GM12878 (cell line): ENCODE results near the gene ADAMTS6. TPM values are rescaled to one million over a fixed set of nuclear protein-coding genes. Genes with fewer than 3 reads are reported as not detected.

Experiments
- ATAC-seq: fragments of 200-7000 bp; cut with Tn5 transposase; 3 replicates; pipeline ENCODE4 v1.9.1; 2020; ENCODE audit warnings: mild to moderate bottlenecking, moderate library complexity
- BruUV-seq: library from RNA; stranded (reverse); fragments of 400-500 nt; replicated peaks from 2 replicates; lab custom pipeline; 2021; lab: Mats Ljungman, UMichigan
- CTCF ChIA-PET: fragments of 300-600 bp; sonication (Branson Sonifier 250); formaldehyde crosslinking; extraction: SDS; loops from one replicate; lab custom pipeline; 2021; ENCODE audit warnings: inconsistent platforms; lab: Yijun Ruan, JAX
- POLR2A ChIA-PET: fragments of 350-600 bp; formaldehyde crosslinking; extraction: SDS; loops from one replicate; lab custom pipeline; 2021; ENCODE audit warnings: inconsistent platforms; lab: Charles Lee
- RAD21 ChIA-PET: fragments of 300-600 bp; sonication (Branson Sonifier 250); formaldehyde crosslinking; loops from one replicate; lab custom pipeline; 2023; ENCODE audit warnings: antibody characterized with exemption; ENCODE audit not compliant: unreplicated experiment; lab: Charles Lee
- SMC1A ChIA-PET: fragments of 300-600 bp; sonication (Branson Sonifier 250); formaldehyde crosslinking; loops from one replicate; lab custom pipeline; 2023; ENCODE audit not compliant: unreplicated experiment, uncharacterized antibody; lab: Charles Lee
- DNase-seq: peaks from one replicate; pipeline ENCODE4 v3.0.0-alpha.2; 2011; ENCODE audit warnings: low read depth, low spot score
- FAIRE-seq: peaks from 3 replicates; lab custom pipeline; 2011; peaks lifted over from hg19 to GRCh38; lab: Jason Lieb, UNC
- H2AFZ ChIP-seq: 2 replicates; pipeline ENCODE4 v1.6.0; 2011; ENCODE audit warnings: low read depth, low read length, control low read depth; ENCODE audit not compliant: control insufficient read depth
- H3K27ac ChIP-seq: 2 replicates; pipeline ENCODE4 v1.5.1; 2011; ENCODE audit warnings: control low read depth; ENCODE audit not compliant: control insufficient read depth, insufficient read depth
- H3K27me3 ChIP-seq, 2 experiments: replicated peaks in 1 of 2; 2 replicates each; pipeline versions ENCODE4 v1.6.0 to v1.6.1; 2011; ENCODE audit warnings: low read length in 1 of 2; ENCODE audit not compliant: control insufficient read depth in 2 of 2, insufficient read depth in 2 of 2
- H3K36me3 ChIP-seq, 2 experiments: 2 replicates each; pipeline ENCODE4 v1.5.1; 2011; ENCODE audit warnings: low read length in 1 of 2; ENCODE audit not compliant: control insufficient read depth in 2 of 2, insufficient read depth in 2 of 2
- H3K4me1 ChIP-seq: 2 replicates; pipeline ENCODE4 v1.6.1; 2011; ENCODE audit warnings: mild to moderate bottlenecking, low read length, moderate library complexity, mixed read lengths; ENCODE audit not compliant: control insufficient read depth, insufficient read depth
- H3K4me2 ChIP-seq: 2 replicates; pipeline ENCODE4 v1.6.0; 2011; ENCODE audit warnings: control low read depth; ENCODE audit not compliant: control insufficient read depth, insufficient read depth
- H3K4me3 ChIP-seq: fragments of 200-600 bp; sonication (generic); 2 replicates; pipeline ENCODE4 v1.5.1; 2016
- H3K79me2 ChIP-seq: 2 replicates; pipeline ENCODE4 v1.6.0; 2011; ENCODE audit warnings: low read length; ENCODE audit not compliant: control insufficient read depth, insufficient read depth
- H3K9ac ChIP-seq: 2 replicates; pipeline ENCODE4 v1.8.0; 2011; ENCODE audit warnings: low read length, control low read depth, mixed read lengths; ENCODE audit not compliant: control insufficient read depth, insufficient read depth
- H3K9me3 ChIP-seq: replicated peaks from 3 replicates; pipeline ENCODE4 v1.5.1; 2011; ENCODE audit warnings: mild to moderate bottlenecking, low read length; ENCODE audit not compliant: control insufficient read depth, insufficient read depth
- H4K20me1 ChIP-seq: 2 replicates; pipeline ENCODE4 v1.6.0; 2011; ENCODE audit not compliant: control insufficient read depth, insufficient read depth
- ATF7 ChIP-seq: fragments of 450-650 bp; IDR thresholded peaks from 2 replicates; pipeline ENCODE4 v1.6.1; 2016; ENCODE audit warnings: low read depth, mild to moderate bottlenecking
- BMI1 ChIP-seq: fragments of 450-650 bp; IDR thresholded peaks from 2 replicates; pipeline ENCODE4 v1.6.1; 2016; ENCODE audit warnings: mild to moderate bottlenecking, moderate library complexity, borderline replicate concordance
- EGR1 ChIP-seq, 2 experiments: IDR thresholded peaks; 1 replicate in 1 of 2; 2 replicates in 1 of 2; pipeline ENCODE4 v1.6.1; 2011 to 2012; ENCODE audit warnings: low read depth in 2 of 2, low read length in 2 of 2, borderline replicate concordance in 1 of 2, mild to moderate bottlenecking in 1 of 2, moderate library complexity in 1 of 2
- ETV6 ChIP-seq, 2 experiments: fragments of 450-650 bp in 1 of 2; IDR thresholded peaks in 1 of 2; conservative IDR thresholded peaks in 1 of 2; 2 replicates each; pipeline ENCODE4 v1.6.1; 2014; ENCODE audit warnings: antibody characterized with exemption in 1 of 2, borderline replicate concordance in 1 of 2, low read depth in 1 of 2, mild to moderate bottlenecking in 1 of 2, moderate library complexity in 1 of 2
- FOXM1 ChIP-seq: IDR thresholded peaks from 2 replicates; pipeline ENCODE4 v1.6.1; 2012; ENCODE audit warnings: low read depth, mild to moderate bottlenecking, inconsistent platforms, low read length, moderate library complexity
- HDAC6 ChIP-seq: fragments of 200-600 bp; sonication (generic); IDR thresholded peaks from one replicate; pipeline ENCODE4 v1.8.0; 2017; ENCODE audit warnings: antibody characterized with exemption; ENCODE audit not compliant: unreplicated experiment
- LARP7 ChIP-seq: fragments of 450-650 bp; IDR thresholded peaks from 2 replicates; pipeline ENCODE4 v1.6.1; 2017; ENCODE audit warnings: mild to moderate bottlenecking
- MEF2B ChIP-seq: fragments of 450-650 bp; IDR thresholded peaks from 2 replicates; pipeline ENCODE4 v1.6.1; 2018; ENCODE audit warnings: mild to moderate bottlenecking, moderate library complexity; ENCODE audit not compliant: partially characterized antibody, poor library complexity, severe bottlenecking
- NFIC ChIP-seq: IDR thresholded peaks from 2 replicates; pipeline ENCODE4 v1.6.1; 2012; ENCODE audit warnings: low read depth, mild to moderate bottlenecking, inconsistent platforms, low read length, moderate library complexity
- NFYA ChIP-seq: IDR thresholded peaks from 2 replicates; pipeline ENCODE4 v1.6.1; 2011; ENCODE audit warnings: low read depth, mild to moderate bottlenecking, low read length, improper control_type of control experiment, borderline replicate concordance
- PML ChIP-seq: IDR thresholded peaks from 2 replicates; pipeline ENCODE4 v1.6.1; 2012; ENCODE audit warnings: low read length, inconsistent platforms
- PRDM15 ChIP-seq: fragments of 450-650 bp; formaldehyde crosslinking; IDR thresholded peaks from 2 replicates; pipeline ENCODE4 v1.4.0; 2020; ENCODE audit warnings: mild to moderate bottlenecking, moderate library complexity
- RBBP5 ChIP-seq: fragments of 200-600 bp; sonication (generic); conservative IDR thresholded peaks from 2 replicates; pipeline ENCODE4 v1.6.1; 2016
- SIN3A ChIP-seq: IDR thresholded peaks from 2 replicates; pipeline ENCODE4 v1.6.1; 2012; ENCODE audit warnings: low read depth, low read length, improper control_type of control experiment
- TCF12 ChIP-seq: IDR thresholded peaks from 2 replicates; pipeline ENCODE4 v1.6.1; 2011; ENCODE audit warnings: low read depth, mild to moderate bottlenecking, low read length
- TCF7 ChIP-seq: IDR thresholded peaks from 2 replicates; pipeline ENCODE4 v1.6.1; 2014; ENCODE audit warnings: antibody characterized with exemption, borderline replicate concordance
- YBX1 ChIP-seq: fragments of 450-650 bp; IDR thresholded peaks from 2 replicates; pipeline ENCODE4 v1.6.1; 2016; ENCODE audit warnings: antibody characterized with exemption
- ZNF207 ChIP-seq: fragments of 450-650 bp; IDR thresholded peaks from 2 replicates; pipeline ENCODE4 v1.6.1; 2014; ENCODE audit warnings: antibody characterized with exemption, mild to moderate bottlenecking, borderline replicate concordance
- WGBS: methylation state at CpG from one replicate; pipeline ENCODE4 v1.1.6; 2016; ENCODE audit warnings: low lambda C conversion rate; ENCODE audit not compliant: insufficient replicate concordance, insufficient coverage; ENCODE audit errors: missing lambda C conversion rate; 5-methylcytosine and 5-hydroxymethylcytosine counted together
- in situ Hi-C: fragments of 300-500 bp; cut with MboI; formaldehyde crosslinking; loops from 9 replicates; pipeline ENCODE4 v1.14.3; 2018; ENCODE audit warnings: mixed read lengths
- intact Hi-C: fragments of 100-400 bp; cut with micrococcal nuclease; formaldehyde crosslinking; loops from one replicate; pipeline ENCODE4 v1.14.2; 2022; ENCODE audit not compliant: unreplicated experiment
- polyA plus RNA-seq, 11 experiments: library from polyadenylated mRNA; depleted of rRNA in 4 of 11; unstranded in 6 of 11; stranded (reverse) in 5 of 11; fragments of >200 nt; fragmentation: Nextera tagmentation in 4 of 11; fragmentation: Illumina TruSeq in 1 of 11; extraction: Ambion mirVana in 4 of 11; extraction: Trizol in 1 of 11; gene quantifications; 1 replicate in 1 of 11; 2 replicates in 10 of 11; pipeline versions ENCODE4 v1.2.1 to v1.2.3, GENCODE V29; 2011 to 2016; ENCODE audit warnings: inconsistent platforms in 2 of 11, missing spikeins in 2 of 11, low read depth in 1 of 11
- total RNA-seq, 4 experiments: library from RNA; depleted of rRNA in 3 of 4; stranded (reverse); fragments of >200 nt in 3 of 4; fragmentation: Illumina TruSeq in 1 of 4; extraction: Trizol in 1 of 4; gene quantifications; 2 replicates each; pipeline versions ENCODE4 v1.2.1 to v1.2.3, GENCODE V29; 2013 to 2021

The ADAMTS6 gene
- total and polyA plus RNA-seq, 10 of the 15 experiments (the other 5 are each of a cell fraction or from before 2014, with no cell fraction given), result 1.1 to 12.3 (median 6.5) TPM

GRCh38 chr5:65163698-65164097 is 318.0 kb downstream of the ADAMTS6 start:
- H4K20me1 ChIP-seq, result no peaks in the 10 kb centered on the region
- no peaks in the 10 kb centered on the region for H3K79me2 ChIP-seq
- in situ Hi-C loops (no loop called here), intact Hi-C loops (no loop called here)
- ATAC-seq, result no peak
- ChIA-PET CTCF (no interaction called here), SMC1A (no interaction called here), POLR2A (no interaction called here), RAD21 (interaction anchor here (1.7 kb wide), 1 partner anchor 8 kb away, joined by 3 read pairs; no protein-coding TSS in a partner anchor)
- TF ChIP-seq BMI1 (no peak), PRDM15 (CRISPR knock-in tag) (no peak), HDAC6 (no peak), MEF2B (no peak), SIN3A (no peak), YBX1 (no peak), LARP7 (no peak), NFIC (no peak), TCF7 (no peak), ETV6 (conservative IDR thresholded peaks at IDR 0.05 in 1 of 2, IDR thresholded peaks at IDR 0.05 in 1 of 2; ENCODE audit: borderline replicate concordance in 1 of 2, low read depth in 1 of 2) (no peak), NFYA (no peak), ATF7 (no peak), ZNF207 (no peak), PML (no peak), EGR1 (IDR thresholded peaks at IDR 0.05; ENCODE audit: borderline replicate concordance in 1 of 2, low read depth in 2 of 2, low read length in 2 of 2) (no peak), TCF12 (no peak), RBBP5 (no peak), FOXM1 (no peak)
- no peaks in the 10 kb centered on the region for H3K9me3 ChIP-seq
- H2AFZ ChIP-seq, result no peak overlapping the region
- H3K27ac ChIP-seq, result no peak overlapping the region
- no peaks in the 10 kb centered on the region for H3K27me3 ChIP-seq
- no peak overlapping the region for H3K9ac ChIP-seq
- no peaks in the 10 kb centered on the region for H3K36me3 ChIP-seq
- H3K4me2 ChIP-seq, result no peak overlapping the region
- no peaks in the 10 kb centered on the region for H3K4me1 ChIP-seq
- 68% methylated on average over 10 of the region's 10 CpGs for WGBS
- no peak for DNase-seq
- FAIRE-seq, result no peak
- H3K4me3 ChIP-seq, result no peak overlapping the region
- no TSS peak for BruUV-seq
